Stimulated activated CD4-positive, alpha-beta T cell treated with anti-CD3 and anti-CD28 coated beads, Interleukin-1b, Interleukin-23, amount 100 ng/mL, for 24 hours (primary cell): ENCODE data around the gene PCBD2.
"Not testable (repeated sequence)": the region's sequence is repeated elsewhere in the genome, so short reads cannot be mapped to it uniquely, and the experiment has no call there.

Experiments
- DNase-seq, 4 experiments: peaks; one replicate each; pipeline ENCODE4 v3.0.0-alpha.2; 2020; ENCODE audit warnings: low read depth in 4 of 4, low spot score in 1 of 4

The PCBD2 gene

DNA sequence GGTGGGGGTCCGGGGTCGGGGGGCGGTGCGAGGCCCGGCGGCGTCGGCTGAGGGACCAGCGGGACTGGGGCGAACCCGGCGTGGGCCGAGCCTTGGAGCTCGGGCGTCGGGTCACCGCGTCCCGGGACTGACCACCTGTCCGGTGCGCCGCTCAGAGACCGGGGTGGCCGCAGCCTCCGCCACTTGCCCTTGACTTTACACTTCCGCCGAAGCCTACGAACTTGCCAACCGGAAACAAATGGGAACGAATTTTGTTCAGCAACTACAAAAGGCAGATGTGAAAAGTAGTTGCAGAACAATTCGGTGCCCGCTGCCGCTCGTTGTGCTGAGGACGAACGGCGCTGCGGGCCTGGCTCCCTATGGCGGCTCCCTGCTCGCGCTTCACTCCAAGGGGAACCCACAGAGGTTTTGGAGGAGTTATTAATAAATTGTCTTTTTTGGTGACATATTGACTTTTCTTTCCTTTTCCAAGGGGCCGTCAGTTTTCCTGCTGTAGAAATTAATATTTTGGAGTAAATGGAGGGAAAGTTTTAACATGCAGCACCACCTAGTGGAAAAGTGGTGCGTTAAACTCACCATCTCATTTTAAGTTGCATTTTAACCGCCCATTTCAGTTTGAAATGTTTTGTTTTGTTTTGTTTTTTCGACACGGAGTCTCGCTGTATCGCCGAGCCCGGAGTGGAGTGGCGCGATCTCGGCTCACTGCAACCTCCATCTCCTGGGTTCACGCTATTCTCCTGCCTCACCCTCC, 490 bp downstream of the PCBD2 start:
- DNase-seq, result peak in 3 of 4 experiments; percentile 38 to 44 (median 43)

DNA sequence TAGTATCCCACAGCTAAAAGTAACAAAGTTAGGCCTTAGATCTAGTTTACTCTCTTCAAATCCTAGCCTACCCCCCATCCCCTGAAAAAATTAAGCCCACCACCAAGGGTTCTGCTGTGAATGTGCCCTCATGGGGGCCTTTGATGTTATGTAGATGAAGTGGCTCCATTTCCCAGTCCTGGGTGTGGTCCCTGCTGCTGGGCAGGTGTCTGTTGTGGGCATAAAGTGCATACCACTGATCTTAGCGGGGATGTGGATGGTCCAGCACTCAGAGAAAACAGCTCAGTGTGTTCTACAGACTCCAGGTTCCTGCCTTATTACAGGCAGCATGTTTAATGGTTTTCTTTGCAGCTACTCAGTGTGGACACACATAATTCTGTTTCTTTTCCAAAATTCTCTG, 1.9 kb downstream of the PCBD2 start:
- no peak for DNase-seq

- DNase-seq, result not testable (repeated sequence)
Observed at GRCh38 chr5:134910752-134911151, 5.8 kb downstream of the PCBD2 start.

DNA sequence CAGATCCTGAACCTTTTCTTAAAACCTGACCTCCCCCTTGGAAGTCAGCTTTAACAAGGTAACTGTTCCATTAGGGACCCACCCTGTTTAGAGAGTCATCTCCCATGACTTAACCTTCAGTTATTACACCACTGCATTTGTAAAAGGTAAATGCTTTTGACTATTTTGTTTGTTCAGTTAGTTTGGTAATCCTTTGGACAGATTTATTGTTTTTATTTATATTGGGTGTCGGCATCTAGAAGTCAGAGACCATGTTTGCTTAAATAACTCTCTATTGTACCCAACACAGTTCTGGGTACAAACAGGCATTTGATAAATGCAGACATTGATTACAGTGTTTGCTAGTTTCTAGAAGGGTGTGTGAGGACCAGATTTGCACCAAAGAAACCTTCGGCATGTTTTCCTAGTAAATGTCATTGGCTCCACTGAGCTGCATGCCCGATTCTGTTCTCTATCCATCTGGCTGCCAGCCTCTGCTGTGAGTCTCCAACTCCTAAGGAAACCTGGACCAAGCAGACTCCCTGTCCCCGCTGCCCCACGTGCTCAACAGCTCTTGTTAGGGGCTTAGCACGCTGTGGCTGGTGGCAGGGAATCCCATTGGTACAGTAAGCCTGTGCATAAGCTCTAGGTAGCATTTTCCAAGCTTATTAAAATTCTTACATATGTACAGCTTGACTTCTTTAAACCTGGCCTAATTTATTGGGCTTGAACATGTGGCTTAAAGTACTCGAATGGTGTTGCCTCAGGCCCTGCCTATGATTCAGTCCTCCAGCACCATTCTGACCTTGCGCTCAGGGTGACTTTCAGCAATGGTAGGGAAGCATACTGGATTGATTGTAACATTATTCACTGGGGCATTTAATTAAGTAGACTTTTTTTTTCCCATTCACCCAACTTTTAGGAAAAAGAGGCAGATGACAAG, 6.6 kb downstream of the PCBD2 start:
- DNase-seq, result no peak

DNA sequence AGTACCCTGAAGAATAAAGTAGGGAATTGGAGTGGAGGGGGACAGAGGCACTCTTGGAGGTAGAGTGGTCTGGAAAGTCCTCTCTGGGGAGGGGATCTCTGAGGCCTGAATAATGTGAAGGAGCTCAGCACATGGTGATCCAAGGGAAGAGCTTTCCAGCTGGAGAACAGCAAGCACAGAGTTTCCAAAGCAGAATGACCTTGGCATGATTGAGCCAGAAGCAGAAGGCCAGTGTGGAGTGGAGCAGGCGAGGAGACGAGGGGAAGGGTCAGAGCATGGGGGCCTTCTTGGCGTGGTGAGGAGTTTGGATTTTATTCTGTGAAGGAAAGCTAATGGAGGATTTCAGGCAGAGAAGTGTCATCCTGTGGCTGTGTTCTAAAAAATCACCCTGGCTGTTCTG, 8.3 kb downstream of the PCBD2 start:
- DNase-seq, result no peak

GRCh38 chr5:134913795-134914194, 8.9 kb downstream of the PCBD2 start:
- DNase-seq, result no peak

DNA sequence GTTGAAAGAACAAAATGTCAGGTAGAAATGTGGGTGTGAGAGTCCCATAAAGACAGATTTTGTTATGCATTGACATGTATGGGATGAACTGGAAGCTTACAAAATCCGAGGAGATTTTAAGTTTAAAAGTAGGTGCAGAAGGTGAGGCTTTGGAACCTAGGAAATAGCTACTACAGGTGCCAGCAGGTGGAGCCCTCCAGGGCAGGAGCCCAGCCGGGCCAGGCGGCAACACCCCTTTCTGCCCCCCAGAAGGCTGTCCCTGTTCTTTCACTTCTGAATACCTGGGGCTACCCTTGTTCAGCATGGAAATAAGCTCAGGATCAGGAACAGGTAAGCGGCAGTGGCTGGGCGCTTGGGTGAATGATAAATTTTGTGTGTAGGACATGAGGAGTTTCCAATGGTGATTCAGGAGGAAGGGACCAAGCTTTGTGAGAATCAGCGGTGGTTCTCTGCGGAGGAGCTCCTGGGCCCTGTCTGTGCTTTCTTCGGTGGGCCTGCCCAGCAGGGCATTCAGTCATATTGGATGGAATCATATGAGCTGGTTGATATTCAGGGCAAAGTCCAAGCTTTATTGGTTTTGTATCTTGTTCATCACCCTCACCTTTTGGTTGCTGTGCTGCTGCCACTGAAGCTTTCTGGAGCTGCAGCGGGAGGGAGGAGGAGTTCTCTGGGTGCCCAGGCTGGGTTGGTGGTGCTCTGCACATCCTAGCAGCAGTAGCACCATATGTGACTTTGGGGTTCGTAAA, 12.3 kb downstream of the PCBD2 start:
- no peak for DNase-seq

- DNase-seq, result no peak
Observed at GRCh38 chr5:134918861-134919260, 13.9 kb downstream of the PCBD2 start.

DNA sequence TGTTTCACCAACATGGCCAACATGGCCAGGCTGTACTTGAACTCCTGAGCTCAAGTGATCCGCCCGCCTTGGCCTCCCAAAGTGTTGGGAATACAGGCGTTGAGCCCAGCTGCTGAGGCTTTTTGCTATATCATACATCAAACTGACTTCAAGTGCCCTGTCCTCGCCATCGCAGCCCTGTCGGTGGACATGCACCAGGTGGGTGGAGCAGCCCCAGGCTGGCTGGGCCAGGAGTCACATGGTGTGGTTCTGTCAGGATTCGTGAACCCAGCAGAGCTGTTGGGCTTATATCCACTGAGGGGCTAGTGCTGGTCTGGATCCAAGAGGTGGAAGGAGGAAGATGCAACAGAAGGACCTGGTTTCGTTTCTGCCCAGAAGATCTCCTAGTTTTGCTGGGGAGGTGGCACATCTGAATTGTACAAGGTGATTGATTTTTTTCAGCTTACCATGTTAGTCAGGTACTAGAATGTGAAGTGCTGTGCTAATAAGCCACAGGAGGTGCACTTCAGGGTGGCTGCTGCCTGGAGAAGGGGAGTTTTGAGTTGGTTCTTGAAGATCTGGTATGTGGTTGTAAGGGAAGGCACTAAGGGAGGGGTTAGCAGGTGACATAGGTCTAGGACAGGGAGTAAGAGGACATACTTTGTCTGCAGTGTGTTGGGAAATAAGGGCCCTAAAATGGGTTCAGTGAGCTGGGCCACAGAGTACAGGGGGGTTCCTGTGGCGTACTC, 16.1 kb downstream of the PCBD2 start:
- DNase-seq, result no peak

DNA sequence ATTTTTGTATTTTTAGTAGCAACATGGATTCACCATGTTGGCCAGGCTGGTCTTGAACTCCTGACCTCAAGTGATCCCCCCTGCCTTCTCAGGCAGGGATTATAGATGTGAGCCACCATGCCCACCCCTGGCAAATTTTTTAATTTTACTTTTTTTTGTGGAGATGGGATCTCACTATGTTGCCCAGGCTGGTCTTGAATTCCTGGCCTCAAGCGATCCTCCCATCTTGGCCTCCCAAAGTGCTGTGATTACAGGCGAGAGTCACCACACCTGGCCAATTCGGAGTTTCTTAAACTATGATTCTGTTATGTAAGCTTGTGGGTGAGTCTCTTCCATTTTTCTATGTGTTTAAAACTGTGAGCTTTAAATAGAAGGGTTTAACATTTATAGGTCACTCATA, 27.6 kb downstream of the PCBD2 start:
- DNase-seq, result no peak

DNA sequence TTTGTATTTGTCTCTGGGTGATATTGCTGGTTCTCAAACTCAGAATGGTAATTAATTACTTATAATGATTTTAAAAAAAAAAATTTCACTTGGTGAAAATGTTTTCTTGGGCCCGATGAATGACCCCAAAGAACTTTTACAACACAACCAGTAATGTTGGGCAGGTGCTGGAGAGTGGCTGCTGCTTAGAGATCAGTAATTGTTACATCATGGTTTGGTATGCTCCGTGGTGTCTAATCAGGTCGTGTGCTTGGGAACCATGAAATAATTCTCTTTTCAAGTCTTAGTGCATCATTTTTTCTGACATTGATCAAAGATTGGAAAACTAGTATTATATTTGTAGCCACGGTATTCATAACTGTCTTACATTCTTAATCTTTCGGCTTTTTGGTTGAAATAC, 29.3 kb downstream of the PCBD2 start:
- no peak for DNase-seq

DNA sequence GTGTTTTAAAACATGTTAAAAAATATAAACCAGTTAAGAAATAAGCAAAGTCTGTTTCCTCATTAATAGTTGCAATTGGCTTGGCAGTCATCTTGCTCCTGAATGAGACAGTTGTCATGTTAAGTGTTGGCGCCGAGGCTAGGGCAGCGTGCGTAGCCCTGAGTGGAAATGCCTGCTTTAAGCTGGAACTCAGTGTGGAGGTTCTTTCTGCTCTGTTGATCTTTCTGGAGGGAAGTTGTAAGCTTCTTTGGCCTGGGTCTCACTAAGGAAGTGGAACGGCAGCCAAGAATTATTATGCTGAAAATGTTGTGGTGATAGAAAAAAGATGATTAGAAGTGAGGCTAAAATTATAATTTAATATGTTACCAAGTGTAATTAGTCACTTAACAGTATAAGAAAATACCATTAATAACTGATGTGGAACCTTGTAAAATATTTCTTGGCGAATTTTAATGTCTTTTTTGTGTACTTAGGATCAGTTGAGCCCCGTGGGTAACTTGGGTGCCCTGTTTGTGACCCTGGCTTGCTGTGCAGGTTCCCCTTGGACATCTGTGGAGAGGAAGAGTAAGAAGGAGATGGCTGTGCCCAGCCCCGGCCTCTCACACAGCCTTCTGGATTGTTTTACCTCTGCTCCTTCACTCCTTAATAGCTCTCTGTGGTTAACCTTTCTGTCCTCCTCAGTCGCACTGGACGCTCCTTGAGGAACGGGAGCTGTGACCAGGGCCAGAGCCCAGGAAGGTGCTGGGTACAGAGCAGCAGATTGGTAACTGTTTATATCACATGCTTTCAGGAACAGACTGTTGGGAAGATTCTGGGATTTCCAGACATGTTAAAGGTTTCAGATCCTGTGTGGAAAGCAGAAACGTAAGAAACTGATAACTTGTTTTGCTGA, 31.0 kb downstream of the PCBD2 start:
- DNase-seq, result no peak

GRCh38 chr5:134937526-134937925, 32.6 kb downstream of the PCBD2 start:
- DNase-seq, result no peak

- no peak for DNase-seq
Observed at GRCh38 chr5:134938030-134938429, 33.1 kb downstream of the PCBD2 start.

- DNase-seq, result no peak
Observed at GRCh38 chr5:134939500-134939899, 34.6 kb downstream of the PCBD2 start.

DNA sequence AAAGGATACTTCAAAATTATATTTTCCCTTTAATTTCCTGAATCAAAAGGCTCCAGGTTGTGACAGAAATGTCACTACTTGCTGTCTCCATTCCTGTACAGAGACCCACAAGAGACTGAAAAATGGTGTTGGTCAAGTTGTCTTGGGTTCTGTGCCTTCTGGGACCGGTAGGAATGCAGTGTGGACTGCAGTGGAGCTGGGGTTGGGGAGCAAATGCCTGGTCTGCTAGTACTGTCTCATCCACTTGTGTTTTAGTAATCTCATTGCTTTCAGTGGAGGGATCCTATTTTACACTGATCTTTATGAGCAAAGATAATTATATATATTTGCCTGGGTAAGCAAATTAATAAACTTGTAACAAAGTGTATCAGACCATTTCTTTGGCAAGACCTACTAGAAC, 38.6 kb downstream of the PCBD2 start:
- DNase-seq, result no peak

DNA sequence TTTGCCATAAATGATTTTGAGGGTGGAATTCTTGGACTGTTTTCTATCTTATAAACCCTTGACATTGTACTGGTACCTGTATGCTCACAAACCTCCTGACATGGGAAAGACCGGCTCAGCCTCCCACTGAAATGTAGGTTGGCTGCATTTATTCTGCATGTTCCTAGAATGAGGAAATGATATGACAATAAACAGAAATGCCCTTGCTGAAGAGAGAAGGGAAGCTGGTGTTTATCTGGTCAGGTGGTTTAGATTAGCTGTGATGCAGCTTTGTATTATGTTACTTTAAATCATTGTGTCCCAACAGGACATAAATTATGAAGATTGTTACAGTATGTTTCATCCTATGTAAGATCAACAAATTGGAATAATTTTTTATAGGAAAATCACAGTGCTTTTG, 39.7 kb downstream of the PCBD2 start:
- no peak for DNase-seq

DNA sequence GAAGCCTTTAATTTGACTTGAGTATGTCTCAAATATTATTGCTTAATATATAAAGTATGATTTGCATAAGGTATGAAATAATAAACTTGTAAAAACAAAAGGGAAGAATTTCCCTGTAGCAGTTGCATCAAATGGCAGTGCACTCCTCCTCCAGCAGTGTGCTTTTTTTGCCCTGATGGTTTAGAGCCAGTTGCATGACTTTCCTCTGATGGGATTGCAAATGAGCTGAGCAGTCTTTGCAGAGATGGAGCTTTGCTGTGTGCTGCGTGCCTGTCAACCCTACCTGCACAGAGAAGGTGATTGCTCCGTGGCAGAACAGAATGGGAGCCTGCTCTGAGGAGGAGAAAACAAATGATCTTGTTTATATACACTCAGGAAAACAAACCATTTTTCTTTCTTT, 40.1 kb downstream of the PCBD2 start:
- DNase-seq, result no peak

GRCh38 chr5:134948911-134949310, 44.0 kb downstream of the PCBD2 start:
- no peak for DNase-seq

GRCh38 chr5:134949316-134949715, 44.4 kb downstream of the PCBD2 start:
- DNase-seq, result no peak
